GM23338 (cell line): ENCODE measurements around the gene TSKS. TPM values are rescaled to one million over a fixed set of nuclear protein-coding genes. Genes with fewer than 3 reads are reported as not detected.

Source experiments
- ATAC-seq: fragments of 200-7000 bp; cut with Tn5 transposase; 3 replicates; pipeline ENCODE4 v1.9.1; 2020
- DNase-seq: peaks from one replicate; pipeline ENCODE4 v3.0.0-alpha.2; 2015; ENCODE audit warnings: low spot score
- H2AFZ ChIP-seq: fragments of 200-600 bp; sonication (generic); 2 replicates; pipeline ENCODE4 v1.8.0; 2016; ENCODE audit warnings: antibody characterized with exemption, mild to moderate bottlenecking, moderate library complexity
- H3F3A ChIP-seq: fragments of 200-600 bp; sonication (generic); replicated peaks from 2 replicates; pipeline ENCODE4 v1.8.0; 2017; ENCODE audit warnings: antibody characterized with exemption, mixed run types, low read depth
- H3K27ac ChIP-seq: fragments of 200-600 bp; sonication (generic); 2 replicates; pipeline ENCODE4 v1.6.1; 2016; ENCODE audit warnings: low read depth
- H3K27me3 ChIP-seq: fragments of 200-600 bp; sonication (generic); 2 replicates; pipeline ENCODE4 v1.8.0; 2016; ENCODE audit warnings: mild to moderate bottlenecking, mixed run types, moderate library complexity; ENCODE audit not compliant: insufficient read depth
- H3K36me3 ChIP-seq: fragments of 200-600 bp; sonication (generic); 2 replicates; pipeline ENCODE4 v1.8.0; 2016; ENCODE audit warnings: mild to moderate bottlenecking; ENCODE audit not compliant: insufficient read depth
- H3K4me1 ChIP-seq: fragments of 200-600 bp; sonication (generic); 2 replicates; pipeline ENCODE4 v1.8.0; 2016; ENCODE audit warnings: mild to moderate bottlenecking, moderate library complexity; ENCODE audit not compliant: insufficient read depth
- H3K4me2 ChIP-seq: fragments of 200-600 bp; sonication (generic); 2 replicates; pipeline ENCODE4 v1.7.1; 2017; ENCODE audit warnings: mixed run types
- H3K4me3 ChIP-seq: fragments of 200-600 bp; sonication (generic); 2 replicates; pipeline ENCODE4 v1.6.1; 2016; ENCODE audit warnings: mixed run types
- H3K79me2 ChIP-seq: fragments of 200-600 bp; sonication (generic); replicated peaks from 2 replicates; pipeline ENCODE4 v1.8.0; 2017; ENCODE audit warnings: mild to moderate bottlenecking; ENCODE audit not compliant: insufficient read depth
- H3K9me2 ChIP-seq: fragments of 200-600 bp; sonication (generic); 2 replicates; pipeline ENCODE4 v1.8.0; 2017; ENCODE audit not compliant: insufficient read depth
- H4K20me1 ChIP-seq: fragments of 200-600 bp; sonication (generic); replicated peaks from 2 replicates; pipeline ENCODE4 v1.8.0; 2017; ENCODE audit warnings: mild to moderate bottlenecking; ENCODE audit not compliant: insufficient read depth
- H3K27ac Mint-ChIP-seq: 2 replicates; pipeline ENCODE4 v1.8.0; 2020; ENCODE audit warnings: inconsistent platforms, mild to moderate bottlenecking, moderate library complexity, mixed read lengths
- H3K27me3 Mint-ChIP-seq: 3 replicates; pipeline ENCODE4 v1.8.0; 2022; ENCODE audit warnings: low read depth, mild to moderate bottlenecking, moderate library complexity, mixed read lengths, inconsistent platforms; ENCODE audit not compliant: insufficient read depth, poor library complexity
- H3K36me3 Mint-ChIP-seq: 3 replicates; pipeline ENCODE4 v1.8.0; 2021; ENCODE audit warnings: low read depth, mild to moderate bottlenecking, inconsistent platforms, moderate library complexity, mixed read lengths
- H3K4me1 Mint-ChIP-seq: 3 replicates; pipeline ENCODE4 v1.8.0; 2020; ENCODE audit warnings: mild to moderate bottlenecking, inconsistent platforms, mixed read lengths
- H3K4me3 Mint-ChIP-seq: 3 replicates; pipeline ENCODE4 v1.8.0; 2021; ENCODE audit warnings: moderate library complexity, mild to moderate bottlenecking, inconsistent platforms, mixed read lengths
- H3K9me3 Mint-ChIP-seq: 3 replicates; pipeline ENCODE4 v1.8.0; 2020; ENCODE audit warnings: moderate library complexity, mild to moderate bottlenecking, inconsistent platforms, mixed read lengths
- CREB1 ChIP-seq: fragments of 250-450 bp; sonication (Bioruptor Pico); IDR thresholded peaks from 2 replicates; pipeline ENCODE4 v1.5.0; 2020; ENCODE audit warnings: low read depth, mild to moderate bottlenecking, moderate library complexity
- CTCF ChIP-seq, 2 experiments: fragments of 200-600 bp in 1 of 2; sonication (generic) in 1 of 2; conservative IDR thresholded peaks; 2 replicates each; pipeline versions ENCODE4 v1.5.1 to v1.6.1; 2016 to 2017; ENCODE audit warnings: antibody characterized with exemption in 2 of 2, low read depth in 2 of 2, mild to moderate bottlenecking in 2 of 2, moderate library complexity in 1 of 2
- EZH2 ChIP-seq: fragments of 200-600 bp; sonication (generic); IDR thresholded peaks from one replicate; pipeline ENCODE4 v1.8.0; 2017; ENCODE audit warnings: antibody characterized with exemption, mild to moderate bottlenecking, low read depth; ENCODE audit not compliant: unreplicated experiment
- EZH2phosphoT487 ChIP-seq: fragments of 200-600 bp; sonication (generic); IDR thresholded peaks from one replicate; pipeline ENCODE4 v1.8.1; 2018; ENCODE audit warnings: antibody characterized with exemption; ENCODE audit not compliant: unreplicated experiment
- JUNB ChIP-seq: IDR thresholded peaks from one replicate; pipeline ENCODE4 v1.6.1; 2016; ENCODE audit warnings: antibody characterized with exemption; ENCODE audit not compliant: unreplicated experiment
- NANOG ChIP-seq: IDR thresholded peaks from 2 replicates; pipeline ENCODE4 v1.6.1; 2016; ENCODE audit warnings: antibody characterized with exemption, borderline replicate concordance
- POLR2AphosphoS5 ChIP-seq: IDR thresholded peaks from 2 replicates; pipeline ENCODE4 v1.6.1; 2016; ENCODE audit warnings: antibody characterized with exemption, low read depth
- ZNF114 ChIP-seq: fragments of 250-450 bp; sonication (Bioruptor Pico); IDR thresholded peaks from 2 replicates; pipeline ENCODE4 v1.5.0; 2020; ENCODE audit warnings: mild to moderate bottlenecking, moderate library complexity
- ZNF331 ChIP-seq: fragments of 250-450 bp; sonication (Bioruptor Pico); IDR thresholded peaks from 2 replicates; pipeline ENCODE4 v1.5.0; 2020; ENCODE audit warnings: low read depth, mild to moderate bottlenecking, moderate library complexity
- polyA plus RNA-seq: library from polyadenylated mRNA; unstranded; fragments of >200 nt; fragmentation: Nextera tagmentation; extraction: Ambion mirVana; gene quantifications from 2 replicates; pipeline ENCODE4 v1.2.1, GENCODE V29; 2016
- total RNA-seq: library from RNA; depleted of rRNA; stranded (reverse); fragments of >200 nt; shearing (Covaris generic); gene quantifications from 2 replicates; pipeline ENCODE4 v1.2.3, GENCODE V29; 2014
- TF ChIP-seq, protein P1 (sequence below): IDR thresholded peaks from 2 replicates; pipeline ENCODE4 v1.6.1; 2016; ENCODE audit warnings: antibody characterized with exemption
- TF ChIP-seq, protein P2 (sequence below): IDR thresholded peaks from one replicate; pipeline ENCODE4 v1.6.1; 2018; ENCODE audit warnings: antibody characterized with exemption; ENCODE audit not compliant: unreplicated experiment

TSKS gene
- total and polyA plus RNA-seq, 2 experiments from 2014 or later, result 0.99 TPM; not detected in 1

- H3K27me3 Mint-ChIP-seq, result peaks cover 10% of the 10 kb centered on the region
Observed at GRCh38 chr19:49774969-49775368, 11.9 kb upstream of the TSKS start.

GRCh38 chr19:49773663-49774350, 10.7 kb upstream of the TSKS start:
- H4K20me1 ChIP-seq, result no peaks in the 10 kb centered on the region; the same call in 1 of the 2 replicates
- H3K9me2 ChIP-seq, result no peaks in the 10 kb centered on the region
- ATAC-seq, result no peak
- TF ChIP-seq, protein P1, sequence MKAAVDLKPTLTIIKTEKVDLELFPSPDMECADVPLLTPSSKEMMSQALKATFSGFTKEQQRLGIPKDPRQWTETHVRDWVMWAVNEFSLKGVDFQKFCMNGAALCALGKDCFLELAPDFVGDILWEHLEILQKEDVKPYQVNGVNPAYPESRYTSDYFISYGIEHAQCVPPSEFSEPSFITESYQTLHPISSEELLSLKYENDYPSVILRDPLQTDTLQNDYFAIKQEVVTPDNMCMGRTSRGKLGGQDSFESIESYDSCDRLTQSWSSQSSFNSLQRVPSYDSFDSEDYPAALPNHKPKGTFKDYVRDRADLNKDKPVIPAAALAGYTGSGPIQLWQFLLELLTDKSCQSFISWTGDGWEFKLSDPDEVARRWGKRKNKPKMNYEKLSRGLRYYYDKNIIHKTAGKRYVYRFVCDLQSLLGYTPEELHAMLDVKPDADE, result no peak
- TF ChIP-seq ZNF114 (CRISPR knock-in tag), result no peak
- no peak for TF ChIP-seq CTCF (conservative IDR thresholded peaks at IDR 0.05; ENCODE audit: low read depth in 2 of 2)
- TF ChIP-seq EZH2, result no peak
- TF ChIP-seq EZH2phosphoT487, result no peak
- no peak for TF ChIP-seq JUNB
- no peak for TF ChIP-seq ZNF331
- TF ChIP-seq NANOG, result no peak
- TF ChIP-seq, protein P2, sequence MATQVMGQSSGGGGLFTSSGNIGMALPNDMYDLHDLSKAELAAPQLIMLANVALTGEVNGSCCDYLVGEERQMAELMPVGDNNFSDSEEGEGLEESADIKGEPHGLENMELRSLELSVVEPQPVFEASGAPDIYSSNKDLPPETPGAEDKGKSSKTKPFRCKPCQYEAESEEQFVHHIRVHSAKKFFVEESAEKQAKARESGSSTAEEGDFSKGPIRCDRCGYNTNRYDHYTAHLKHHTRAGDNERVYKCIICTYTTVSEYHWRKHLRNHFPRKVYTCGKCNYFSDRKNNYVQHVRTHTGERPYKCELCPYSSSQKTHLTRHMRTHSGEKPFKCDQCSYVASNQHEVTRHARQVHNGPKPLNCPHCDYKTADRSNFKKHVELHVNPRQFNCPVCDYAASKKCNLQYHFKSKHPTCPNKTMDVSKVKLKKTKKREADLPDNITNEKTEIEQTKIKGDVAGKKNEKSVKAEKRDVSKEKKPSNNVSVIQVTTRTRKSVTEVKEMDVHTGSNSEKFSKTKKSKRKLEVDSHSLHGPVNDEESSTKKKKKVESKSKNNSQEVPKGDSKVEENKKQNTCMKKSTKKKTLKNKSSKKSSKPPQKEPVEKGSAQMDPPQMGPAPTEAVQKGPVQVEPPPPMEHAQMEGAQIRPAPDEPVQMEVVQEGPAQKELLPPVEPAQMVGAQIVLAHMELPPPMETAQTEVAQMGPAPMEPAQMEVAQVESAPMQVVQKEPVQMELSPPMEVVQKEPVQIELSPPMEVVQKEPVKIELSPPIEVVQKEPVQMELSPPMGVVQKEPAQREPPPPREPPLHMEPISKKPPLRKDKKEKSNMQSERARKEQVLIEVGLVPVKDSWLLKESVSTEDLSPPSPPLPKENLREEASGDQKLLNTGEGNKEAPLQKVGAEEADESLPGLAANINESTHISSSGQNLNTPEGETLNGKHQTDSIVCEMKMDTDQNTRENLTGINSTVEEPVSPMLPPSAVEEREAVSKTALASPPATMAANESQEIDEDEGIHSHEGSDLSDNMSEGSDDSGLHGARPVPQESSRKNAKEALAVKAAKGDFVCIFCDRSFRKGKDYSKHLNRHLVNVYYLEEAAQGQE, result no peak

More at GRCh38 chr19:49774969-49775368, 11.9 kb upstream of the TSKS start:
- no peak for DNase-seq
- no peaks in the 10 kb centered on the region for H3K4me1 ChIP-seq
- no peak overlapping the region for H3K4me2 ChIP-seq
- Mint-ChIP-seq H3K4me3 (no peak overlapping the region), H3K4me1 (peaks cover 3% of the 10 kb centered on the region; the same call in 1 of the 3 replicates), H3K36me3 (peaks cover 7% of the 10 kb centered on the region), H3K9me3 (no peaks in the 10 kb centered on the region; the same call in 2 of the 3 replicates), H3K27ac (no peak overlapping the region)
- H3K9me2 ChIP-seq, result no peaks in the 10 kb centered on the region
- no peak overlapping the region for H2AFZ ChIP-seq
- H3K79me2 ChIP-seq, result peaks cover 23% of the 10 kb centered on the region
- ATAC-seq, result no peak
- no peaks in the 10 kb centered on the region for H3K27me3 ChIP-seq
- no peaks in the 10 kb centered on the region for H3K36me3 ChIP-seq
- no peaks in the 10 kb centered on the region for H3F3A ChIP-seq
- H3K27ac ChIP-seq, result 0 out of 2 replicates have a peak overlapping the region, but pooled peaks have one; percentile 26
- TF ChIP-seq, protein P2, result no peak
- TF ChIP-seq EZH2phosphoT487, result no peak
- no peak for TF ChIP-seq POLR2AphosphoS5
- no peak for TF ChIP-seq CREB1
- TF ChIP-seq JUNB, result no peak
- H4K20me1 ChIP-seq, result peaks cover 4% of the 10 kb centered on the region; the same call in 1 of the 2 replicates
- H3K4me3 ChIP-seq, result no peak overlapping the region

More at GRCh38 chr19:49773663-49774350, 10.7 kb upstream of the TSKS start:
- Histone ChIP-seq H3K27me3 (no peaks in the 10 kb centered on the region), H3F3A (no peaks in the 10 kb centered on the region), H3K4me2 (no peak overlapping the region), H3K4me3 (no peak overlapping the region), H2AFZ (no peak overlapping the region), H3K4me1 (no peaks in the 10 kb centered on the region), H3K27ac (no peak overlapping the region; the same call in 1 of the 2 replicates), H3K36me3 (no peaks in the 10 kb centered on the region), H3K79me2 (peaks cover 30% of the 10 kb centered on the region)
- Mint-ChIP-seq H3K4me3 (no peak overlapping the region), H3K4me1 (peaks cover 3% of the 10 kb centered on the region; the same call in 2 of the 3 replicates), H3K27ac (0 out of 2 replicates have a peak overlapping the region, but pooled peaks have one; percentile 0), H3K27me3 (peaks cover 10% of the 10 kb centered on the region), H3K9me3 (no peaks in the 10 kb centered on the region), H3K36me3 (peaks cover 7% of the 10 kb centered on the region)
- no peak for DNase-seq
